Osteoblast (primary cell): ENCODE measurements around the gene ATG5. TPM values are rescaled to one million over a fixed set of nuclear protein-coding genes. Genes with fewer than 3 reads are reported as not detected.

Experiments used
- DNase-seq: peaks from one replicate; pipeline ENCODE4 v3.0.0; 2011; ENCODE audit warnings: low spot score, mixed read lengths; ENCODE audit not compliant: insufficient read length; ENCODE audit errors: missing footprints
- H2AFZ ChIP-seq: 2 replicates; pipeline ENCODE4 v1.6.0; 2011; ENCODE audit warnings: mild to moderate bottlenecking, low read length
- H3K27ac ChIP-seq: 2 replicates; pipeline ENCODE4 v1.5.1; 2011; ENCODE audit warnings: mild to moderate bottlenecking, low read depth, low read length, moderate library complexity
- H3K27me3 ChIP-seq: 2 replicates; pipeline ENCODE4 v1.6.0; 2012; ENCODE audit warnings: mild to moderate bottlenecking, control low read depth, inconsistent platforms, low read length, moderate library complexity; ENCODE audit not compliant: insufficient read depth
- H3K36me3 ChIP-seq: 2 replicates; pipeline ENCODE4 v1.5.1; 2011; ENCODE audit warnings: mild to moderate bottlenecking, low read length, control low read depth, moderate library complexity; ENCODE audit not compliant: insufficient read depth
- H3K4me1 ChIP-seq: 2 replicates; pipeline ENCODE4 v1.5.1; 2011; ENCODE audit warnings: mild to moderate bottlenecking, low read length, control low read depth, moderate library complexity; ENCODE audit not compliant: insufficient read depth
- H3K4me2 ChIP-seq: 2 replicates; pipeline ENCODE4 v1.6.0; 2011; ENCODE audit warnings: mild to moderate bottlenecking, low read length; ENCODE audit not compliant: insufficient read depth
- H3K4me3 ChIP-seq: fragments of 200-600 bp; sonication (generic); 3 replicates; pipeline ENCODE4 v1.5.1; 2012; ENCODE audit warnings: mild to moderate bottlenecking, low read length, inconsistent platforms; ENCODE audit not compliant: insufficient read depth
- H3K79me2 ChIP-seq: 2 replicates; pipeline ENCODE4 v1.6.0; 2012; ENCODE audit warnings: mild to moderate bottlenecking, low read length, control low read depth, inconsistent platforms; ENCODE audit not compliant: insufficient read depth
- H3K9me3 ChIP-seq: 2 replicates; pipeline ENCODE4 v1.5.1; 2011; ENCODE audit warnings: low read depth, low read length, control low read depth
- H4K20me1 ChIP-seq: 2 replicates; pipeline ENCODE4 v1.6.0; 2012; ENCODE audit warnings: mild to moderate bottlenecking, low read length, control low read depth; ENCODE audit not compliant: insufficient read depth
- total RNA-seq: library from RNA; depleted of rRNA; stranded (reverse); fragments of >200 nt; gene quantifications from 2 replicates; pipeline ENCODE4 v1.2.3, GENCODE V29; 2012
- TF ChIP-seq, protein P1 (sequence below): IDR thresholded peaks from 2 replicates; pipeline ENCODE4 v1.5.1; 2011; ENCODE audit warnings: mild to moderate bottlenecking, low read depth, low read length, moderate library complexity; ENCODE audit errors: extremely low read depth

The ATG5 gene
- total RNA-seq, 1 donor, result 59.0 TPM

DNA sequence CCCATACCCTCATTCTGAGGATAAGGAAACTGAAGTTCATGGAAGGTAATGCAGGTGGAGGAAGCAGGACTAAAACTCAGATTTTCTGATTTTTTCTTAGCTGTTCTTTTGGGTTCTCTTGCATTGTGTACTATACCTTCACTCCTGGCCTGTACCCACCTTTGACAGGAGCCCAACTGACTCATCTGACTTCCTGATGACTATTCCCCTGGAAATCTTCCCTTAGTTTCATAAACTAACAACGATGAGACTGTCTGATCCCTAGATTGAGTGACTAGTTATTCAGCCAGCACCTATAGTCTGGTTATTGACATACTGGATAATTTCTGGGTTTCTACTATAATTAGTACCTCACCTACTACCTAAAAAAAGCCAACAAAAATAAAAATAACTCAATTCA, 45.1 kb upstream of the ATG5 start:
- Histone ChIP-seq H3K36me3 (no peaks in the 10 kb centered on the region), H3K4me3 (no peak overlapping the region), H4K20me1 (no peaks in the 10 kb centered on the region), H3K27ac (no peak overlapping the region), H3K4me2 (no peak overlapping the region), H3K27me3 (peaks cover 31% of the 10 kb centered on the region), H3K9me3 (no peaks in the 10 kb centered on the region), H2AFZ (no peak overlapping the region), H3K79me2 (no peaks in the 10 kb centered on the region), H3K4me1 (no peaks in the 10 kb centered on the region)
- TF ChIP-seq, protein P1, sequence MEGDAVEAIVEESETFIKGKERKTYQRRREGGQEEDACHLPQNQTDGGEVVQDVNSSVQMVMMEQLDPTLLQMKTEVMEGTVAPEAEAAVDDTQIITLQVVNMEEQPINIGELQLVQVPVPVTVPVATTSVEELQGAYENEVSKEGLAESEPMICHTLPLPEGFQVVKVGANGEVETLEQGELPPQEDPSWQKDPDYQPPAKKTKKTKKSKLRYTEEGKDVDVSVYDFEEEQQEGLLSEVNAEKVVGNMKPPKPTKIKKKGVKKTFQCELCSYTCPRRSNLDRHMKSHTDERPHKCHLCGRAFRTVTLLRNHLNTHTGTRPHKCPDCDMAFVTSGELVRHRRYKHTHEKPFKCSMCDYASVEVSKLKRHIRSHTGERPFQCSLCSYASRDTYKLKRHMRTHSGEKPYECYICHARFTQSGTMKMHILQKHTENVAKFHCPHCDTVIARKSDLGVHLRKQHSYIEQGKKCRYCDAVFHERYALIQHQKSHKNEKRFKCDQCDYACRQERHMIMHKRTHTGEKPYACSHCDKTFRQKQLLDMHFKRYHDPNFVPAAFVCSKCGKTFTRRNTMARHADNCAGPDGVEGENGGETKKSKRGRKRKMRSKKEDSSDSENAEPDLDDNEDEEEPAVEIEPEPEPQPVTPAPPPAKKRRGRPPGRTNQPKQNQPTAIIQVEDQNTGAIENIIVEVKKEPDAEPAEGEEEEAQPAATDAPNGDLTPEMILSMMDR, result no peak
- DNase-seq, result no peak

DNA sequence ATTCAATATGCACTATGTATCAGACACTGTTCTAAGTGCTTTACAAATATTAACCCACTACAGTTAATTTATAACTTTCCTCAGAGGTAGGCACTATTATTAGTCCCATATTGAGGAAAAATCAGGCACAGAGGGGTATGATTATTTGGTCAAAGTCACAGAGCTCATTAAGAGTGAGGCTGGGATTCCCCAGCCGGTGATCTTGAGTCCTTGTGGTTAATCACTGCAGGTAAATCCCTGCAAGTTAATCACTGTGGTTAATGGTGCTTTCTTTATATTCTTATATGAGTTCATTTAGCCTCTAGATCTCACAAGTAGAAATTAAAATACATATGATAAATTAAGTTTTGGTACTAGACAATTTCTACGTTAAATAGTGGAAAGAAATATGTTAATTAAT, 44.2 kb upstream of the ATG5 start:
- Histone ChIP-seq H4K20me1 (no peaks in the 10 kb centered on the region), H3K4me1 (no peaks in the 10 kb centered on the region), H3K79me2 (no peaks in the 10 kb centered on the region), H3K27me3 (peaks cover 31% of the 10 kb centered on the region), H3K9me3 (no peaks in the 10 kb centered on the region), H3K27ac (no peak overlapping the region), H3K36me3 (no peaks in the 10 kb centered on the region), H3K4me3 (no peak overlapping the region), H3K4me2 (no peak overlapping the region), H2AFZ (no peak overlapping the region)
- TF ChIP-seq, protein P1, result no peak
- no peak for DNase-seq

DNA sequence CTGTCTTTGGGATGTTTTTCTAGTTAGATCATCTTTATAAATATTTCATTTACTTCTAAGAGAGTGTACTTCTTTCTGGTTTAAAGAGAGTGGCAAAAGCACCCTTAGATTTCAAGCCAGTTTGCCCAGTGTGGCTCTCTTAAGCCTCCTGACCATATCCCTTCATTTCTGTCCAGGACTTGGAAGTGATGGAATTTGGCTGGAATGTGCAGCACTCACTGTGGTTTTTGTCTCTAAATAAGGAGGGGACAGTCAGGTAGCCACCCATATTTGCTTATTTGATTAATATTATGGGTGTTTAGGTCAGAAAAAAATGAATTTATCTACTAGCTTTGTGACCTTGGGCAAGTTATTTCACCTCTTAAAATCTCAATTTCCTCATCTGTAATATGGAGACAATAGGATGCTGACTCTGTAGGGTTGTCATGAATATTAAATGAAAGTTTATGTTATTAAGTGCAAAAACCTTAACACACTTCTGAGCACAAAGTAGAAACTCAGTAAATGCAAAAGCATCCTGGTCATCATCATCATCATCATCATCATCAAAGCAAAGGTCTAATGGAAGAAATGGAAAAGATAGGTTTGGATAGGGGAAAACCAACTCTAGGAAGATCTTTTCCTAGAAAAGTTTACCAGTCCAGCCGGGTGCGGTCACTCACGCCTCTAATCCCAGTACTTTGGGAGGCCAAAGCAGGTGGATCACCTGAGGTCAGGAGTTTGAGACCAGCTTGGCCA, 38.0 kb upstream of the ATG5 start:
- DNase-seq, result peak; percentile 66
- no peak overlapping the region for H3K4me3 ChIP-seq

DNA sequence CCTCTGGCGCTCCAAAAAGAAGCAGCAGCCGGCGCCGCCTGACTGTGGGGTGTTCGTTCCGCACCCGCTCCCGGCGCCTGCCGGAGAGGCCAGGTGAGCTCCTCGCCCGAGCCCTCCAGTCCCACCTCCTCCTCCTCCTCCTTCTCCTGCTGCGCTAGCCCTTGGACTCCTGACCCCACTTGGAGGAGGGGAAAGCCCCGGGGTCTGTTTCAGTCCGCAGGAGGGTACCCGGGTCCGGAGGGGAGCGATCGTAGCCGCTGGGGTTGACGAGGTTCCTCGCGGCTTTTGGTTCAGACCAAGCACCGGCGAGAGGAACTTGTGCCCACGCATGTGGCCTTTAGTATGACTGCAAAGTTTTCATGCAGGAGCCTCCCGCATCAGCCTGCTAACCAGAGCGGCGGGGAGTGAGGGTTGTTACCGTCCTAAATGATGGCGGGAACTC, 35.5 kb upstream of the ATG5 start:
- H2AFZ ChIP-seq, result peak overlapping the region; percentile 68
- H3K27ac ChIP-seq, result no peak overlapping the region
- H3K4me3 ChIP-seq, result peak overlapping the region; percentile 65
- H3K79me2 ChIP-seq, result no peaks in the 10 kb centered on the region
- peaks cover 5% of the 10 kb centered on the region for H3K4me1 ChIP-seq
- DNase-seq, result peak; percentile 59
- no peaks in the 10 kb centered on the region for H4K20me1 ChIP-seq
- H3K9me3 ChIP-seq, result no peaks in the 10 kb centered on the region
- H3K4me2 ChIP-seq, result peak overlapping the region; percentile 60
- TF ChIP-seq, protein P1, result no peak
- H3K27me3 ChIP-seq, result peaks cover 54% of the 10 kb centered on the region
- no peaks in the 10 kb centered on the region for H3K36me3 ChIP-seq

More for the DNA sequence above, 38.0 kb upstream of the ATG5 start:
- Histone ChIP-seq H3K27me3 (peaks cover 41% of the 10 kb centered on the region), H3K4me1 (peaks cover 5% of the 10 kb centered on the region), H3K36me3 (no peaks in the 10 kb centered on the region), H4K20me1 (no peaks in the 10 kb centered on the region), H3K9me3 (no peaks in the 10 kb centered on the region), H3K79me2 (no peaks in the 10 kb centered on the region), H3K4me2 (no peak overlapping the region), H2AFZ (no peak overlapping the region), H3K27ac (no peak overlapping the region)
- TF ChIP-seq, protein P1, result no peak
